Trophoblast cell (in vitro differentiated cells and primary cell): ENCODE results near the gene NSMF.

Experiments
- DNase-seq, 2 donors: peaks; one replicate each; pipeline ENCODE4 v3.0.0-alpha.2; 2016
- H2AFZ ChIP-seq: 2 replicates; pipeline ENCODE4 v1.6.1; 2013; ENCODE audit warnings: low read length, moderate library complexity, mild to moderate bottlenecking; ENCODE audit not compliant: insufficient read depth, poor library complexity
- H2AK5ac ChIP-seq: 2 replicates; pipeline ENCODE4 v1.6.1; 2013; ENCODE audit warnings: mild to moderate bottlenecking, low read length
- H2BK120ac ChIP-seq: 2 replicates; pipeline ENCODE4 v1.6.1; 2013; ENCODE audit warnings: low read length, mild to moderate bottlenecking, moderate library complexity; ENCODE audit not compliant: insufficient read depth, poor library complexity
- H2BK12ac ChIP-seq: 2 replicates; pipeline ENCODE4 v1.6.1; 2013; ENCODE audit warnings: mild to moderate bottlenecking, low read length, moderate library complexity
- H2BK5ac ChIP-seq: 2 replicates; pipeline ENCODE4 v1.6.1; 2013; ENCODE audit warnings: low read length, low read depth, moderate library complexity, mild to moderate bottlenecking; ENCODE audit not compliant: poor library complexity
- H3K14ac ChIP-seq: 2 replicates; pipeline ENCODE4 v1.6.1; 2013; ENCODE audit warnings: mild to moderate bottlenecking, low read length
- H3K18ac ChIP-seq: 2 replicates; pipeline ENCODE4 v1.6.1; 2013; ENCODE audit warnings: mild to moderate bottlenecking, low read length
- H3K23ac ChIP-seq: 2 replicates; pipeline ENCODE4 v1.6.1; 2013; ENCODE audit warnings: low read length
- H3K27ac ChIP-seq: 2 replicates; pipeline ENCODE4 v1.5.1; 2013; ENCODE audit warnings: low read depth, mild to moderate bottlenecking, inconsistent platforms, low read length, moderate library complexity
- H3K27me3 ChIP-seq: 2 replicates; pipeline ENCODE4 v1.6.1; 2013; ENCODE audit warnings: inconsistent platforms, mild to moderate bottlenecking, low read length, moderate library complexity; ENCODE audit not compliant: insufficient read depth
- H3K36me3 ChIP-seq, 2 experiments: 1 replicate in 1 of 2; 2 replicates in 1 of 2; pipeline ENCODE4 v1.6.1; 2013; ENCODE audit warnings: low read length in 2 of 2, mild to moderate bottlenecking in 2 of 2, moderate library complexity in 1 of 2; ENCODE audit not compliant: insufficient read depth in 2 of 2, control insufficient read depth in 1 of 2
- H3K4ac ChIP-seq: 2 replicates; pipeline ENCODE4 v1.6.1; 2013; ENCODE audit warnings: low read depth, mild to moderate bottlenecking, low read length, moderate library complexity
- H3K4me1 ChIP-seq, 2 experiments: 1 replicate in 1 of 2; 2 replicates in 1 of 2; pipeline ENCODE4 v1.6.1; 2013; ENCODE audit warnings: low read length in 2 of 2, mild to moderate bottlenecking in 2 of 2, moderate library complexity in 1 of 2; ENCODE audit not compliant: insufficient read depth in 2 of 2, control insufficient read depth in 1 of 2
- H3K4me2 ChIP-seq: 2 replicates; pipeline ENCODE4 v1.6.1; 2013; ENCODE audit warnings: inconsistent platforms, mild to moderate bottlenecking, low read length, moderate library complexity
- H3K4me3 ChIP-seq: 2 replicates; pipeline ENCODE4 v1.5.1; 2013; ENCODE audit warnings: mild to moderate bottlenecking, low read depth, low read length, inconsistent platforms
- H3K79me1 ChIP-seq: one replicate; pipeline ENCODE4 v1.6.1; 2013; ENCODE audit warnings: low read length
- H3K79me2 ChIP-seq: 2 replicates; pipeline ENCODE4 v1.6.1; 2013; ENCODE audit warnings: low read length, mild to moderate bottlenecking; ENCODE audit not compliant: control insufficient read depth, insufficient read depth, poor library complexity
- H3K9ac ChIP-seq: 2 replicates; pipeline ENCODE4 v1.6.1; 2013; ENCODE audit warnings: mild to moderate bottlenecking, low read length
- H3K9me3 ChIP-seq: 2 replicates; pipeline ENCODE4 v1.6.1; 2013; ENCODE audit warnings: low read depth, mild to moderate bottlenecking, control low read depth, inconsistent platforms, low read length; ENCODE audit not compliant: insufficient read depth
- H4K12ac ChIP-seq: 2 replicates; pipeline ENCODE4 v1.6.1; 2013; ENCODE audit warnings: low read depth, mild to moderate bottlenecking, low read length, moderate library complexity
- H4K8ac ChIP-seq: 2 replicates; pipeline ENCODE4 v1.6.1; 2013; ENCODE audit warnings: low read depth, mild to moderate bottlenecking, low read length, moderate library complexity
- H4K91ac ChIP-seq: one replicate; pipeline ENCODE4 v1.6.1; 2013; ENCODE audit warnings: low read depth, mild to moderate bottlenecking, low read length, moderate library complexity
- WGBS: extraction: QIAGEN DNeasy Blood & Tissue Kit; methylation state at CpG from one replicate; pipeline ENCODE4 v1.1.7; 2013; ENCODE audit warnings: missing lambda C conversion rate; ENCODE audit not compliant: insufficient read length, insufficient coverage; ENCODE audit errors: extremely low coverage; 5-methylcytosine and 5-hydroxymethylcytosine counted together

Gene NSMF

DNA sequence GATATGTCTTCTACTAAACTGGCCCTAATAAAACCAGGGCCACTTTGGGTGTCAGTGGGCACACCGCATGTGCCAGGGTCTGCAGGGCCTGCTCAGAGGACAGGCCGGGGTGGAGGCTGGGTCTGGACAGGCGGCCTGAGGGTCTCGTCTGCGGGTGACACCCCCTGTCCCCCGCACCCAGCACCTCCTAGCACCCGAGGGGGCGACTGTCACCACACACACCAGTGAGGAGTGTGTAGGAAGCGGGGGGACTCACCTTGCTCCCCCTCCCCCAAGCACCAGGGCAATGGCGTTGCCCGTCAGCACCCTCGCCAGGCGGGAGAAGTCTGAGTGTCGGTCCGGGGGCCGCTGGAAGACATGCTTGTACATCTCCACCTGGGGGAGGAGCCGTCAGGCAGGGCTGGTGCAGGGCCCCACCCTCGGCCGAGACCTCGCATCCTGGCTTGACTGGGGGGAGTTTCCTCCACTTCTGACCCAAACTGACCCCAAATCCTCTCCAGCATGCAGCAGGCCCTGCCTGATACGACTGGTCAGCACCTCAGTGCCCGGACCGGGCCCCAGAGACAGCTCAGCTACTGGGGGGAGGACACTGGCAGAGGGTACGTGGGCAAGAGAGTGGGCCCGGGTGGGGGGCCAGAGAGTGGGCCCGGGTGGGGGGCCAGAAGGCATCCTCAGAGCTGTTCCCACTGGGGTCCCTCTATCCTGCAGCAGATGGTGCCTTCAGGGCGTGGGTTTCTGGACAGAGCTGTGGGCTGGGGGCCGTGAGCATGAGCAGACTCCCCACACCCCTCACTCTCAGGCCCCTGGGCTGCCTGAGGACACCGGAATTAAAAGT is 18.9 kb upstream of the NSMF start:
- H4K91ac ChIP-seq, result no peak overlapping the region
- H2AFZ ChIP-seq, result no peak overlapping the region
- H4K8ac ChIP-seq, result no peak overlapping the region
- H3K4me3 ChIP-seq, result no peak overlapping the region
- H3K4ac ChIP-seq, result no peak overlapping the region
- no peaks in the 10 kb centered on the region for H3K36me3 ChIP-seq
- peaks cover 16 to 18% of the 10 kb centered on the region in 2 experiments for H3K4me1 ChIP-seq
- no peak overlapping the region for H2BK5ac ChIP-seq
- H3K9ac ChIP-seq, result no peak overlapping the region
- no peak overlapping the region for H3K14ac ChIP-seq
- H3K79me2 ChIP-seq, result no peaks in the 10 kb centered on the region
- H3K18ac ChIP-seq, result no peak overlapping the region
- no peak overlapping the region for H4K12ac ChIP-seq
- no peak overlapping the region for H3K4me2 ChIP-seq
- WGBS, result no CpG with 5 or more reads among the region's 29 CpGs
- no peak for DNase-seq
- H2BK12ac ChIP-seq, result no peak overlapping the region
- no peaks in the 10 kb centered on the region for H3K79me1 ChIP-seq
- H3K27ac ChIP-seq, result no peak overlapping the region
- peaks cover 2% of the 10 kb centered on the region for H3K27me3 ChIP-seq
- no peak overlapping the region for H3K23ac ChIP-seq
- no peak overlapping the region for H2AK5ac ChIP-seq
- H2BK120ac ChIP-seq, result no peak overlapping the region
- peaks cover 9% of the 10 kb centered on the region for H3K9me3 ChIP-seq

DNA sequence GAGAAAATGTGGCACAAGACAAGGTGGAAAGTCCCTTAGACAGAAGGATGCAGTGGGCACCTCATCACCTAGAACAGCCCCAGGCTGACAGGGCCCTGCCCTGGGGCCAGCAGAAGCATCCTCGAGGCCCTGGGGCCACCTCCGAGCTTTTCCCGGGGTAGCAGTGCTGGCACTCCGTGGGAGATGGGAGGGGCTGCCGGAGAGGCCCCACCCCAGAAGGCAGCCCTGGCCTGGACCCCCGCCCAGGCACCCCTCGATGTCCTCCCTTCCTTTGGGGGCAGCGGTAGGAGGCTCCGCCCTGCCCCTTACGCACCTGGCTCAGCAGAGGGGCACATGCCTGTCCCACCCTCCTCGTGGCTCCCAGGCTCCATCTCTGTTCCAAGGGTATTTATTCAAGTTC is 17.7 kb upstream of the NSMF start:
- Histone ChIP-seq H2AK5ac (no peak overlapping the region), H2BK120ac (no peak overlapping the region), H3K14ac (no peak overlapping the region), H3K4me1 (peaks cover 11 to 12% of the 10 kb centered on the region in 2 experiments), H4K91ac (no peak overlapping the region), H3K4me2 (no peak overlapping the region), H3K23ac (no peak overlapping the region), H2AFZ (no peak overlapping the region), H3K18ac (no peak overlapping the region), H2BK12ac (no peak overlapping the region), H3K27me3 (peaks cover 2% of the 10 kb centered on the region), H3K4ac (no peak overlapping the region), H3K27ac (no peak overlapping the region), H3K36me3 (no peaks in the 10 kb centered on the region), H2BK5ac (no peak overlapping the region), H4K8ac (no peak overlapping the region), H3K9ac (no peak overlapping the region), H3K79me1 (no peaks in the 10 kb centered on the region), H3K4me3 (no peak overlapping the region), H3K79me2 (no peaks in the 10 kb centered on the region), H3K9me3 (peaks cover 9% of the 10 kb centered on the region), H4K12ac (no peak overlapping the region)
- no CpG with 5 or more reads among the region's 11 CpGs for WGBS
- DNase-seq, result no peak

DNA sequence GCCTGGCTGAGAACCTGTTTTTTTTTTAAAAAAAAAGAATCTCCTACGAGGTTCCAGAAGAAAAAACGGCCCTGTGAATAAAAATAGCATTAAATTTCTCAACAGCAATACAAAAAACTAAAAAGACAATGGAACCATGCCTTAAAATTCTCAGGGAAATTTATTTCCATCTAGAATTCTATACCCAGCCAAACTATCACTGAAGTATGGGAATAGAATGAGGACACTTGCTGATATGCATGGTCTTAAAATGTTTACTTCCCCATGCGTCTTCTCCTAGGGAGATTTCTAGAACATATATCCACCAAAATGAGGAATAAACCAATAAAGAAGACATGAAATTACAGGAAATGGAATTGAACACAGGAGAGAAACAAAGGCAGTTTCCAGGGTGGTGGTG is 16.5 kb upstream of the NSMF start:
- Histone ChIP-seq H3K14ac (no peak overlapping the region), H4K8ac (no peak overlapping the region), H2AK5ac (no peak overlapping the region), H2BK5ac (no peak overlapping the region), H3K79me1 (no peaks in the 10 kb centered on the region), H3K4me2 (no peak overlapping the region), H3K9me3 (peaks cover 9% of the 10 kb centered on the region), H2BK120ac (no peak overlapping the region), H4K91ac (no peak overlapping the region), H4K12ac (no peak overlapping the region), H3K4ac (no peak overlapping the region), H2AFZ (no peak overlapping the region), H3K23ac (no peak overlapping the region), H2BK12ac (no peak overlapping the region), H3K27me3 (peaks cover 2% of the 10 kb centered on the region), H3K4me3 (no peak overlapping the region), H3K4me1 (peaks cover 10 to 12% of the 10 kb centered on the region in 2 experiments), H3K27ac (no peak overlapping the region), H3K9ac (no peak overlapping the region), H3K79me2 (no peaks in the 10 kb centered on the region), H3K36me3 (no peaks in the 10 kb centered on the region), H3K18ac (no peak overlapping the region)
- no CpG with 5 or more reads among the region's 3 CpGs for WGBS
- DNase-seq, result no peak

- H3K23ac ChIP-seq, result no peak overlapping the region
- H2BK12ac ChIP-seq, result no peak overlapping the region
- no peak overlapping the region for H4K8ac ChIP-seq
- no peaks in the 10 kb centered on the region for H3K79me1 ChIP-seq
- no peaks in the 10 kb centered on the region for H3K36me3 ChIP-seq
- H3K4me1 ChIP-seq, result peaks cover 8% of the 10 kb centered on the region in 2 experiments
- H3K9me3 ChIP-seq, result peaks cover 9% of the 10 kb centered on the region
- DNase-seq, result no peak
- H2BK120ac ChIP-seq, result no peak overlapping the region
- no peak overlapping the region for H3K4ac ChIP-seq
- no peak overlapping the region for H2AK5ac ChIP-seq
- no peak overlapping the region for H3K27ac ChIP-seq
- no peak overlapping the region for H4K12ac ChIP-seq
- no peaks in the 10 kb centered on the region for H3K79me2 ChIP-seq
- peaks cover 2% of the 10 kb centered on the region for H3K27me3 ChIP-seq
- WGBS, result no CpG with 5 or more reads among the region's 18 CpGs
- H2AFZ ChIP-seq, result no peak overlapping the region
- no peak overlapping the region for H3K9ac ChIP-seq
- H3K18ac ChIP-seq, result no peak overlapping the region
- no peak overlapping the region for H4K91ac ChIP-seq
- H3K4me2 ChIP-seq, result no peak overlapping the region
- H3K4me3 ChIP-seq, result no peak overlapping the region
- H2BK5ac ChIP-seq, result no peak overlapping the region
- H3K14ac ChIP-seq, result no peak overlapping the region
These were observed 15.1 kb upstream of the NSMF start for GRCh38 chr9:137474271-137474670.
